ENCODE measurements around the gene BBS9. TPM values are rescaled to one million over a fixed set of nuclear protein-coding genes. Genes with fewer than 3 reads are reported as not detected.

Gene BBS9
- total RNA-seq, 1 donor from 2014 or later = 18.6 TPM

DNA sequence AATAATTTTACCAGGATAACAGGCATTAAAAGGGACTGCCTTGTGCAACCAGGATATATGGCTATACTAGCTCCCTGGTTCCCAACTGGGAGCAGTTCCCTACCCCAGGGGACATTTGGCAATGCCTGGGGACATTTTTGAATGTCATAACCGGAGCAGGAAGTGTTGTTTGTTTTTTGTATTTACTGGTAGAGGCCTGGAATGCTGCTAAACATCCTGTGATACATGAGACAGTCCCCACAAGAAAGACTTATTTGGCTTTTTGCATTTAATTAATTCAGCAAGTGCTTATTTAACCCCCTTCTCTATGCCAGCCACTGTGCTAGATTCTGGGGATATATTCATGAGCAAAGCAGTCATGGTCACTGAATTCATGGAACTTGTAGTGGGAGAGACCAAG lies 181.2 kb downstream of the BBS9 start:
- no peak for ATAC-seq (ENCODE audit: low read depth)
- intact Hi-C loops (cut with micrococcal nuclease) = no loop called here
- Mint-ChIP-seq H3K4me3 (no peak overlapping the region), H3K9me3 (peaks cover 2% of the 10 kb centered on the region), H3K27ac (no peak overlapping the region), H3K36me3 (ENCODE audit: low read depth) (peaks cover 14% of the 10 kb centered on the region), H3K27me3 (no peaks in the 10 kb centered on the region), H3K4me1 (no peaks in the 10 kb centered on the region)
- TF ChIP-seq CTCF (IDR thresholded peaks at IDR 0.05) = no peak
- ChIA-PET POLR2A (no interaction called here), CTCF (no interaction called here)
- DNase-seq = no peak

DNA sequence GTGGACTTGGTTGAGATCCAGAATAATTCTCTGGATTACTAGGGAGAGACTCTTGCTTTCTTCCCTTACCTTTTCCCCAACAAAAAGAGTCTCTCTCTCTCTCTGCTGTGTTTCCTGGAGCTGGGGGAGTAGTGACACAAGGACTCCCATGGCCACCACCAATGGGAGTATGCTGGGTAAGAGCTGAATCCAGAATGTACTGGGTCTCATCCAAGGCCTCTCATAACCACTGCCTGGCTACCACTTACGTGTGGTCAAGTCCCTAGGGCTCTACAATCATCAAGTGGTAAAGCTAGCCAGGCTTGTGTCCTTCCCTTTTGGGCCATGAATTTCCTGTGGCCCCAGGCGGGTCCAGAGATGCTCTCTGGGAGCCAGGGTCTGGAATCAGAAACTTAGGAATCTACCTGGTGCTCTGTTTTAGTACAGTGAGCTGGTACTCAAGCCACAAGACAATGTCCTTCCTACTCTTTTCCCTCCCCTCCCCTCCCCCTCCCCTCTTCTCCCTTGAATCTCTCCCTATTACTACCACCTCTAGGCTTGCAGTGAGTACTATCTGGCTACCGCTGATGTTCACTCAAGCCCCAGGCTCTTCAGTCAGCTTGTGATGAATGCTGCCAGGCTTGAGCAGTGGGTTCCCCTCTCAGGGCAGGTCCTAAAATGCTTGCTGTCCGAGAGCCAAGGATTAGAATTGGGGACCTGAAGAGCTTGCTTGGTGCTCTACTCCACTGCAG lies 196.6 kb downstream of the BBS9 start:
- H3K36me3 Mint-ChIP-seq (ENCODE audit: low read depth) = peaks cover 35% of the 10 kb centered on the region
- H3K4me3 Mint-ChIP-seq = no peak overlapping the region
- ATAC-seq (ENCODE audit: low read depth) (no peak), DNase-seq (no peak)
- no peaks in the 10 kb centered on the region for H3K4me1 Mint-ChIP-seq
- intact Hi-C loops (cut with micrococcal nuclease) = no loop called here
- H3K9me3 Mint-ChIP-seq = peaks cover 18% of the 10 kb centered on the region
- POLR2A ChIA-PET = no interaction called here
- H3K27me3 Mint-ChIP-seq = no peaks in the 10 kb centered on the region
- no peak overlapping the region for H3K27ac Mint-ChIP-seq
- no peak for TF ChIP-seq CTCF (IDR thresholded peaks at IDR 0.05)
- CTCF ChIA-PET = no interaction called here

DNA sequence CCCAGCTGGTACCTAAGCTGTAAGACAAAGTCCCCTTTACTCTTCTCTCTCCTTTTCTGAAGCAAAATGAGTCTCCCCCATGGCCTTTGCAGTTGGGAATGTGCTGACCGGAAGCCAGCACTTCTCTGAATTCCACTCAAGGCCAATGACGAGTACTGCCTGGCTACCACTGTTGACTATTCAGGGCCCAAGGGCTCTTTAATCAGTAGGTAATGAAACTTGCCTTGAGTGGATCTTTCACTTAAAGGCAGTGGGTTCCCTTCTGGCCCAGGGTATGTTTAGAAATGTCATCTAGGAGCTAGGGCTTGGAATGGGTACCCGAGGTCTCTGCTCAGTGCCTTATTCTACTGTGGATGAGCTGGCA lies 197.1 kb downstream of the BBS9 start:
- intact Hi-C loops (cut with micrococcal nuclease) = no loop called here

DNA sequence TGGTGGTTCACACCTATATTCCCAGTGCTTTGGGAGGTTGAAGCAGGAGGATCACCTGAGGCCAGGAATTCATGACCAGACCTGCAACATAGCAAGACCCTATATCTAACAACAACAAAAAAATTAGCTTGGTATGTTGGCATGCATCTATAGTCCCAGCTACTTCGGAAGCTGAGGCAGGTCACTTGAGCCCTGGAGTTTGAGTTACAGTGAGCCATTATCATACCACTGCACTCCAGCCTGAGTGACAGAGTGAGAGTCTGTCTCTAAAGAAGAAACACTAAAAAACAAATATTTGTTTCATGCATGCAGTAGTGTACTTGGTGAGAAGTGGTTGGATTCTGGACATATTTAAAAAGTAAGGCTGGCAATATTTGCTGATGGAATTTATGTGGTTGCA lies 198.1 kb downstream of the BBS9 start:
- DNase-seq (no peak), ATAC-seq (ENCODE audit: low read depth) (no peak)
- Mint-ChIP-seq H3K36me3 (ENCODE audit: low read depth) (peaks cover 23% of the 10 kb centered on the region), H3K4me3 (no peak overlapping the region), H3K27me3 (no peaks in the 10 kb centered on the region), H3K9me3 (peaks cover 11% of the 10 kb centered on the region), H3K27ac (no peak overlapping the region), H3K4me1 (no peaks in the 10 kb centered on the region)
- TF ChIP-seq CTCF (IDR thresholded peaks at IDR 0.05) = no peak
- ChIA-PET CTCF (no interaction called here), POLR2A (no interaction called here)
- intact Hi-C loops (cut with micrococcal nuclease) = no loop called here

More for the DNA sequence above, 197.1 kb downstream of the BBS9 start:
- no peak for TF ChIP-seq CTCF (IDR thresholded peaks at IDR 0.05)
- H3K27me3 Mint-ChIP-seq = no peaks in the 10 kb centered on the region
- ATAC-seq (ENCODE audit: low read depth) = no peak
- peaks cover 30% of the 10 kb centered on the region for H3K36me3 Mint-ChIP-seq (ENCODE audit: low read depth)
- no peak overlapping the region for H3K4me3 Mint-ChIP-seq
- POLR2A ChIA-PET = no interaction called here
- no peak overlapping the region for H3K27ac Mint-ChIP-seq
- CTCF ChIA-PET = no interaction called here
- peaks cover 14% of the 10 kb centered on the region for H3K9me3 Mint-ChIP-seq
- no peaks in the 10 kb centered on the region for H3K4me1 Mint-ChIP-seq
- DNase-seq = no peak

- Mint-ChIP-seq H3K9me3 (no peaks in the 10 kb centered on the region), H3K27ac (no peak overlapping the region), H3K4me1 (no peaks in the 10 kb centered on the region), H3K27me3 (no peaks in the 10 kb centered on the region), H3K4me3 (no peak overlapping the region), H3K36me3 (ENCODE audit: low read depth) (peaks cover 3% of the 10 kb centered on the region)
- POLR2A ChIA-PET = no interaction called here
- DNase-seq (no peak), ATAC-seq (ENCODE audit: low read depth) (no peak)
- TF ChIP-seq CTCF (IDR thresholded peaks at IDR 0.05) = no peak
- CTCF ChIA-PET = interaction anchor here (0.6 to 1.0 kb wide), 2 partner anchors 599 to 601 kb away, joined by 3 read pairs; no protein-coding TSS in a partner anchor
- intact Hi-C loops (cut with micrococcal nuclease) = no loop called here
Observed at GRCh38 chr7:33334349-33334748, 205.0 kb downstream of the BBS9 start.
